GM12878 (cell line): ENCODE measurements around the gene EPB41L4A. TPM values are rescaled to one million over a fixed set of nuclear protein-coding genes. Genes with fewer than 3 reads are reported as not detected.
A peak's percentile ranks its signal among the peaks of the same experiment; 100 is the strongest.

Experiments
- ATAC-seq: fragments of 200-7000 bp; cut with Tn5 transposase; 3 replicates; pipeline ENCODE4 v1.9.1; 2020; ENCODE audit warnings: mild to moderate bottlenecking, moderate library complexity
- BruUV-seq: library from RNA; stranded (reverse); fragments of 400-500 nt; replicated peaks from 2 replicates; lab custom pipeline; 2021; lab: Mats Ljungman, UMichigan
- CTCF ChIA-PET: fragments of 300-600 bp; sonication (Branson Sonifier 250); formaldehyde crosslinking; extraction: SDS; loops from one replicate; lab custom pipeline; 2021; ENCODE audit warnings: inconsistent platforms; lab: Yijun Ruan, JAX
- POLR2A ChIA-PET: fragments of 350-600 bp; formaldehyde crosslinking; extraction: SDS; loops from one replicate; lab custom pipeline; 2021; ENCODE audit warnings: inconsistent platforms; lab: Charles Lee
- RAD21 ChIA-PET: fragments of 300-600 bp; sonication (Branson Sonifier 250); formaldehyde crosslinking; loops from one replicate; lab custom pipeline; 2023; ENCODE audit warnings: antibody characterized with exemption; ENCODE audit not compliant: unreplicated experiment; lab: Charles Lee
- SMC1A ChIA-PET: fragments of 300-600 bp; sonication (Branson Sonifier 250); formaldehyde crosslinking; loops from one replicate; lab custom pipeline; 2023; ENCODE audit not compliant: unreplicated experiment, uncharacterized antibody; lab: Charles Lee
- DNase-seq: peaks from one replicate; pipeline ENCODE4 v3.0.0-alpha.2; 2011; ENCODE audit warnings: low read depth, low spot score
- FAIRE-seq: peaks from 3 replicates; lab custom pipeline; 2011; peaks lifted over from hg19 to GRCh38; lab: Jason Lieb, UNC
- H2AFZ ChIP-seq: 2 replicates; pipeline ENCODE4 v1.6.0; 2011; ENCODE audit warnings: low read depth, low read length, control low read depth; ENCODE audit not compliant: control insufficient read depth
- H3K27ac ChIP-seq: 2 replicates; pipeline ENCODE4 v1.5.1; 2011; ENCODE audit warnings: control low read depth; ENCODE audit not compliant: control insufficient read depth, insufficient read depth
- H3K27me3 ChIP-seq, 2 experiments: replicated peaks in 1 of 2; 2 replicates each; pipeline versions ENCODE4 v1.6.0 to v1.6.1; 2011; ENCODE audit warnings: low read length in 1 of 2; ENCODE audit not compliant: control insufficient read depth in 2 of 2, insufficient read depth in 2 of 2
- H3K36me3 ChIP-seq, 2 experiments: 2 replicates each; pipeline ENCODE4 v1.5.1; 2011; ENCODE audit warnings: low read length in 1 of 2; ENCODE audit not compliant: control insufficient read depth in 2 of 2, insufficient read depth in 2 of 2
- H3K4me1 ChIP-seq: 2 replicates; pipeline ENCODE4 v1.6.1; 2011; ENCODE audit warnings: mild to moderate bottlenecking, low read length, moderate library complexity, mixed read lengths; ENCODE audit not compliant: control insufficient read depth, insufficient read depth
- H3K4me2 ChIP-seq: 2 replicates; pipeline ENCODE4 v1.6.0; 2011; ENCODE audit warnings: control low read depth; ENCODE audit not compliant: control insufficient read depth, insufficient read depth
- H3K4me3 ChIP-seq: fragments of 200-600 bp; sonication (generic); 2 replicates; pipeline ENCODE4 v1.5.1; 2016
- H3K79me2 ChIP-seq: 2 replicates; pipeline ENCODE4 v1.6.0; 2011; ENCODE audit warnings: low read length; ENCODE audit not compliant: control insufficient read depth, insufficient read depth
- H3K9ac ChIP-seq: 2 replicates; pipeline ENCODE4 v1.8.0; 2011; ENCODE audit warnings: low read length, control low read depth, mixed read lengths; ENCODE audit not compliant: control insufficient read depth, insufficient read depth
- H3K9me3 ChIP-seq: replicated peaks from 3 replicates; pipeline ENCODE4 v1.5.1; 2011; ENCODE audit warnings: mild to moderate bottlenecking, low read length; ENCODE audit not compliant: control insufficient read depth, insufficient read depth
- H4K20me1 ChIP-seq: 2 replicates; pipeline ENCODE4 v1.6.0; 2011; ENCODE audit not compliant: control insufficient read depth, insufficient read depth
- BHLHE40 ChIP-seq, 2 experiments: fragments of 450-650 bp in 1 of 2; IDR thresholded peaks; 2 replicates each; pipeline ENCODE4 v1.6.1; 2011 to 2017; ENCODE audit warnings: low read depth in 2 of 2, borderline replicate concordance in 1 of 2, improper control_type of control experiment in 1 of 2, low read length in 1 of 2, mild to moderate bottlenecking in 1 of 2
- BRCA1 ChIP-seq: IDR thresholded peaks from 2 replicates; pipeline ENCODE4 v1.6.1; 2011; ENCODE audit warnings: low read depth, low read length, improper control_type of control experiment
- CREB1 ChIP-seq: IDR thresholded peaks from 2 replicates; pipeline ENCODE4 v1.6.1; 2012; ENCODE audit warnings: low read depth, mild to moderate bottlenecking, inconsistent platforms
- CREM ChIP-seq: IDR thresholded peaks from 2 replicates; pipeline ENCODE4 v1.6.1; 2014; ENCODE audit warnings: antibody characterized with exemption, low read depth
- DPF2 ChIP-seq: fragments of 450-650 bp; IDR thresholded peaks from 2 replicates; pipeline ENCODE4 v1.6.1; 2017; ENCODE audit warnings: mild to moderate bottlenecking
- FOS ChIP-seq: IDR thresholded peaks from 3 replicates; pipeline ENCODE4 v1.6.1; 2011; ENCODE audit warnings: borderline replicate concordance; ENCODE audit not compliant: insufficient read length; ENCODE audit errors: extremely low read depth
- HDGF ChIP-seq: fragments of 450-650 bp; IDR thresholded peaks from 2 replicates; pipeline ENCODE4 v1.6.1; 2016; ENCODE audit warnings: antibody characterized with exemption
- NFYA ChIP-seq: IDR thresholded peaks from 2 replicates; pipeline ENCODE4 v1.6.1; 2011; ENCODE audit warnings: low read depth, mild to moderate bottlenecking, low read length, improper control_type of control experiment, borderline replicate concordance
- NFYB ChIP-seq: IDR thresholded peaks from 2 replicates; pipeline ENCODE4 v1.6.1; 2011; ENCODE audit warnings: low read depth, mild to moderate bottlenecking, low read length, improper control_type of control experiment, moderate library complexity; ENCODE audit not compliant: insufficient read depth
- NR2C1 ChIP-seq: fragments of 450-650 bp; IDR thresholded peaks from 2 replicates; pipeline ENCODE4 v1.6.1; 2017; ENCODE audit warnings: antibody characterized with exemption, mild to moderate bottlenecking, moderate library complexity
- PML ChIP-seq: IDR thresholded peaks from 2 replicates; pipeline ENCODE4 v1.6.1; 2012; ENCODE audit warnings: low read length, inconsistent platforms
- RBBP5 ChIP-seq: fragments of 200-600 bp; sonication (generic); conservative IDR thresholded peaks from 2 replicates; pipeline ENCODE4 v1.6.1; 2016
- SMC3 ChIP-seq: IDR thresholded peaks from 2 replicates; pipeline ENCODE4 v1.6.1; 2011; ENCODE audit warnings: low read length, improper control_type of control experiment, borderline replicate concordance
- SREBF1 ChIP-seq: IDR thresholded peaks from 2 replicates; pipeline ENCODE4 v1.6.1; 2012; ENCODE audit warnings: mild to moderate bottlenecking, low read length
- WGBS: methylation state at CpG from one replicate; pipeline ENCODE4 v1.1.6; 2016; ENCODE audit warnings: low lambda C conversion rate; ENCODE audit not compliant: insufficient replicate concordance, insufficient coverage; ENCODE audit errors: missing lambda C conversion rate; 5-methylcytosine and 5-hydroxymethylcytosine counted together
- in situ Hi-C: fragments of 300-500 bp; cut with MboI; formaldehyde crosslinking; loops from 9 replicates; pipeline ENCODE4 v1.14.3; 2018; ENCODE audit warnings: mixed read lengths
- intact Hi-C: fragments of 100-400 bp; cut with micrococcal nuclease; formaldehyde crosslinking; loops from one replicate; pipeline ENCODE4 v1.14.2; 2022; ENCODE audit not compliant: unreplicated experiment
- polyA plus RNA-seq, 11 experiments: library from polyadenylated mRNA; depleted of rRNA in 4 of 11; unstranded in 6 of 11; stranded (reverse) in 5 of 11; fragments of >200 nt; fragmentation: Nextera tagmentation in 4 of 11; fragmentation: Illumina TruSeq in 1 of 11; extraction: Ambion mirVana in 4 of 11; extraction: Trizol in 1 of 11; gene quantifications; 1 replicate in 1 of 11; 2 replicates in 10 of 11; pipeline versions ENCODE4 v1.2.1 to v1.2.3, GENCODE V29; 2011 to 2016; ENCODE audit warnings: inconsistent platforms in 2 of 11, missing spikeins in 2 of 11, low read depth in 1 of 11
- total RNA-seq, 4 experiments: library from RNA; depleted of rRNA in 3 of 4; stranded (reverse); fragments of >200 nt in 3 of 4; fragmentation: Illumina TruSeq in 1 of 4; extraction: Trizol in 1 of 4; gene quantifications; 2 replicates each; pipeline versions ENCODE4 v1.2.1 to v1.2.3, GENCODE V29; 2013 to 2021

EPB41L4A gene
- total and polyA plus RNA-seq, 10 of the 15 experiments (the other 5 are each of a cell fraction or from before 2014, with no cell fraction given), result 0.10 to 0.67 (median 0.30) TPM

DNA sequence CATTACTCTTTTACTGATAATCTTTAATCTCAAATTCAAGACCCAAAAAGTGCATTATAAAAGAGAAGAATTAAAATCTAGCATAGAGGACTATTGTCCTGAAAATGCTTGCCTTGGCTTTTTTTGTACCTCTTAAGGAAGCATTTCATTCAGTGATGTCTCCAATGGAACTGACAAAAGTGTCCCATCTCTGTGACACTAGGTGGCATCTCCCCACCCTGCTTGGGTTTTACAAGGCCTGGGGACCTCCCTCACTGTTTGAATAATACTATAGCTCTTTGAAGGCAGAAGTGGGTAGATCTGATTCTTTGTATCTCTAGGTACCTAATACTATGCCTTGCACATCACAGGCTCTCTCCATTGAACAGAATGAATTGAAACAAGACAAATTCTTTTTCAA is 180.6 kb downstream of the EPB41L4A start (continued):
- TF ChIP-seq CREM (no peak), CREB1 (no peak), PML (no peak), RBBP5 (no peak), BRCA1 (no peak), SMC3 (peak; percentile 53; the same call in 1 of the 2 replicates), SREBF1 (no peak), HDGF (no peak), FOS (no peak), NFYB (no peak), BHLHE40 (IDR thresholded peaks at IDR 0.05; ENCODE audit: borderline replicate concordance in 1 of 2, low read depth in 2 of 2, low read length in 1 of 2) (no peak), NR2C1 (no peak), DPF2 (no peak)
- TF ChIP-seq, all 136 proteins: peak for 3

DNA sequence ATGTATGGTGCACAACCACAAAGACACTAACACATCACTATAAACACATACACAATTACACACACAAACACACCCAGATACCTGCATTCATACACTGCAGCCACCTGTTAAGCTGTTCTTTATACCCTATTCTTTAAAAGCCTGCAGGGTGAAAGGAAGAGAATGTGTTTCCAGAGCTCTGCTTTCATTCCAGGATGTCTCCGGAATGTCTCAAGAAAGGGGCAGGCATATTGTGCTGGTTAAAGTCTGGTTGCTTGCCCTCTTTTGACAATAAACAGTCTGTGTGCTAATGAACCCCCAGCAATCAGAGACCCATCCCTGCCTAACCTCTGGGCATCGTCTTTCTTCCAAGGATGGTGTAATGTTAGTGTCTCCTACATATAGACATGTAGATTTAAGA is 181.6 kb downstream of the EPB41L4A start:
- ChIA-PET POLR2A (no interaction called here), CTCF (interaction anchor here (1.2 to 3.6 kb wide), 5 partner anchors 62 to 292 kb away, joined by 3 to 11 read pairs (median 8); no protein-coding TSS in a partner anchor), SMC1A (interaction anchor here (0.8 to 2.1 kb wide), 2 partner anchors 10 to 182 kb away, joined by 4 read pairs; partner anchors contain the start of gene EPB41L4A), RAD21 (interaction anchor here (0.6 to 1.8 kb wide), 3 partner anchors 21 to 101 kb away, joined by 3 to 7 read pairs (median 3); no protein-coding TSS in a partner anchor)
- WGBS, result 58% methylated on average over 2 of the region's 2 CpGs
- Histone ChIP-seq H3K79me2 (no peaks in the 10 kb centered on the region), H3K36me3 (no peaks in the 10 kb centered on the region), H4K20me1 (no peaks in the 10 kb centered on the region), H3K27me3 (no peaks in the 10 kb centered on the region; a peak in 1 of 4 replicates), H3K9me3 (no peaks in the 10 kb centered on the region), H3K4me2 (no peak overlapping the region), H2AFZ (no peak overlapping the region), H3K4me3 (no peak overlapping the region), H3K4me1 (no peaks in the 10 kb centered on the region), H3K9ac (no peak overlapping the region), H3K27ac (no peak overlapping the region)
- no peak for ATAC-seq
- TF ChIP-seq RBBP5 (no peak), NFYA (no peak)
- in situ Hi-C loops, result no loop called here
- no peak for FAIRE-seq
- no peak for DNase-seq
- no TSS peak for BruUV-seq
- intact Hi-C loops, result no loop called here
